ENCODE measurements around the gene TRMT1. TPM values are rescaled to one million over a fixed set of nuclear protein-coding genes. Genes with fewer than 3 reads are reported as not detected.

Gene TRMT1
- total RNA-seq, 1 experiment from 2014 or later: 52.0 TPM

DNA sequence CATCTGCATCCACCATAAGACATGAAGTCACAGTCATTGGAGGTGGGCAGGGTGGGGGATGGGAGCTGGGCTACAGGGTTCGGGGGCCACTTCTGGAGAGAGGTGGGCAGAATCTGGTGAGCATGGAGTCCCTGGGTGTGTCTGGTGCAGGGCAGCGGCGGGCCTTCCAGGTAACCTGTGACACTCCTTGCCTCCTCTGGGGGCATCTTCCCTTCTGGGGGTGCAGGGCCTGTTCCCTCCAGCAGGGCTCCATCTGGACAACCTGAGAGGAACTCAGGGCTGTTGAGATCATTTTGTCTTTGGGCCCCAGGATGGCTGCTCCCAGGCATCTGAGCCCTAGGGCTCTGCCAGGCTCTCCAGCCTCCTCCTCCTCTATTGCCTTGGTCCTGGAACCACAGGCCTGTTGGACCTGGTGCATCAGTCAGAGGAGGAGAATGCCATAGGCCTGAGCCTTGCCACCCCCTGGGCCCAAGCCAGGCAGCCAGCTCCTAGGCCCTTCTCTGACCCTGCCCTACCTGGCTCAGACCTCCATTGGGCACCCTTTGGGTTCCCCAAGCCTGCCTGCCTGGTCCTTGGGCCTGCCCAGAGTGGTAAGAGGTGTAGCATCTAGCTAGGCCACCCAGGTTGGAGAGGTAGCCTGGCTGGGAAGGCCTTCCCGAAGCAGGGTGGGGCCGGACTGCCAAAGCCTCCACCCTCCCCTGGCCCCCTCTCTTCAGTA, 27.2 kb downstream of the TRMT1 start:
- no peaks in the 10 kb centered on the region for H3K9me3 ChIP-seq (ENCODE audit: control insufficient read depth, insufficient read depth, low read depth, low read length)
- TF ChIP-seq CTCF (IDR thresholded peaks at IDR 0.05): no peak
- DNase-seq (ENCODE audit: low read depth, low spot score) (no peak), ATAC-seq (no peak; the same call in 1 of the 2 replicates)
- H3K4me1 ChIP-seq (ENCODE audit: control insufficient read depth, insufficient read depth, low read length): peaks cover 31% of the 10 kb centered on the region
- no peaks in the 10 kb centered on the region; the same call in 1 of the 2 replicates for H3K36me3 ChIP-seq (ENCODE audit: control insufficient read depth, insufficient read depth, low read length)
- no peak overlapping the region for H3K4me3 ChIP-seq (ENCODE audit: low read depth in 2 of 2, low read length in 2 of 2)
- in situ Hi-C loops (cut with HindIII; ENCODE audit: low pct_unique_long_range_greater_than_20kb, low sequenced_read_pairs) (no loop called here), intact Hi-C loops (cut with micrococcal nuclease; ENCODE audit: unreplicated experiment) (no loop called here)
- BruUV-seq (replicated peaks): no TSS peak
- ChIA-PET POLR2A (no interaction called here), CTCF (no interaction called here)
- H3K27me3 ChIP-seq (ENCODE audit: control insufficient read depth, insufficient read depth, low read length): no peaks in the 10 kb centered on the region
- no peak overlapping the region for H3K27ac ChIP-seq (ENCODE audit: low read length)

GRCh38 chr19:13087795-13088537, 28.6 kb downstream of the TRMT1 start:
- Histone ChIP-seq H3K4me3 (ENCODE audit: low read depth in 2 of 2, low read length in 2 of 2) (no peak overlapping the region), H3K36me3 (ENCODE audit: control insufficient read depth, insufficient read depth, low read length) (no peaks in the 10 kb centered on the region; the same call in 1 of the 2 replicates), H3K4me1 (ENCODE audit: control insufficient read depth, insufficient read depth, low read length) (peaks cover 18% of the 10 kb centered on the region), H3K27me3 (ENCODE audit: control insufficient read depth, insufficient read depth, low read length) (no peaks in the 10 kb centered on the region), H3K27ac (ENCODE audit: low read length) (no peak overlapping the region), H3K9me3 (ENCODE audit: control insufficient read depth, insufficient read depth, low read depth, low read length) (no peaks in the 10 kb centered on the region)
- ChIA-PET CTCF (no interaction called here), POLR2A (no interaction called here)
- DNase-seq (ENCODE audit: low read depth, low spot score) (no peak), ATAC-seq (no peak)
- TF ChIP-seq REST (IDR thresholded peaks at IDR 0.05; ENCODE audit: insufficient read depth in 1 of 2, low read depth in 2 of 2, low read length in 1 of 2) (no peak), SIN3A (IDR thresholded peaks at IDR 0.05; ENCODE audit: borderline replicate concordance, insufficient read depth, low read depth, low read length) (no peak), POLR2AphosphoS5 (IDR thresholded peaks at IDR 0.05; ENCODE audit: low read depth, low read length) (no peak; the same call in 1 of the 2 replicates), CTCF (IDR thresholded peaks at IDR 0.05) (no peak), TCF7L2 (IDR thresholded peaks at IDR 0.05; ENCODE audit: low read depth, low read length) (no peak)
- intact Hi-C loops (cut with micrococcal nuclease; ENCODE audit: unreplicated experiment) (no loop called here), in situ Hi-C loops (cut with HindIII; ENCODE audit: low pct_unique_long_range_greater_than_20kb, low sequenced_read_pairs) (no loop called here)
- no TSS peak for BruUV-seq (replicated peaks)

Measured in Panc1 (cell line).